A549 treated with AZD2906 at 1 μM for 4 hours (cell line): ENCODE results near the gene TAF9B. TPM values are rescaled to one million over a fixed set of nuclear protein-coding genes. Genes with fewer than 3 reads are reported as not detected.

Experiments used
- total RNA-seq: library from RNA; stranded (reverse); fragments of 200-300 nt; extraction: Qiagen RNA extraction; gene quantifications from 5 replicates; pipeline ENCODE4 v1.2.3, GENCODE V29; 2022

The TAF9B gene, protein sequence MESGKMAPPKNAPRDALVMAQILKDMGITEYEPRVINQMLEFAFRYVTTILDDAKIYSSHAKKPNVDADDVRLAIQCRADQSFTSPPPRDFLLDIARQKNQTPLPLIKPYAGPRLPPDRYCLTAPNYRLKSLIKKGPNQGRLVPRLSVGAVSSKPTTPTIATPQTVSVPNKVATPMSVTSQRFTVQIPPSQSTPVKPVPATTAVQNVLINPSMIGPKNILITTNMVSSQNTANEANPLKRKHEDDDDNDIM
- 11.3 to 12.5 TPM (median 12.2 TPM) in 5 replicates for total RNA-seq

DNA sequence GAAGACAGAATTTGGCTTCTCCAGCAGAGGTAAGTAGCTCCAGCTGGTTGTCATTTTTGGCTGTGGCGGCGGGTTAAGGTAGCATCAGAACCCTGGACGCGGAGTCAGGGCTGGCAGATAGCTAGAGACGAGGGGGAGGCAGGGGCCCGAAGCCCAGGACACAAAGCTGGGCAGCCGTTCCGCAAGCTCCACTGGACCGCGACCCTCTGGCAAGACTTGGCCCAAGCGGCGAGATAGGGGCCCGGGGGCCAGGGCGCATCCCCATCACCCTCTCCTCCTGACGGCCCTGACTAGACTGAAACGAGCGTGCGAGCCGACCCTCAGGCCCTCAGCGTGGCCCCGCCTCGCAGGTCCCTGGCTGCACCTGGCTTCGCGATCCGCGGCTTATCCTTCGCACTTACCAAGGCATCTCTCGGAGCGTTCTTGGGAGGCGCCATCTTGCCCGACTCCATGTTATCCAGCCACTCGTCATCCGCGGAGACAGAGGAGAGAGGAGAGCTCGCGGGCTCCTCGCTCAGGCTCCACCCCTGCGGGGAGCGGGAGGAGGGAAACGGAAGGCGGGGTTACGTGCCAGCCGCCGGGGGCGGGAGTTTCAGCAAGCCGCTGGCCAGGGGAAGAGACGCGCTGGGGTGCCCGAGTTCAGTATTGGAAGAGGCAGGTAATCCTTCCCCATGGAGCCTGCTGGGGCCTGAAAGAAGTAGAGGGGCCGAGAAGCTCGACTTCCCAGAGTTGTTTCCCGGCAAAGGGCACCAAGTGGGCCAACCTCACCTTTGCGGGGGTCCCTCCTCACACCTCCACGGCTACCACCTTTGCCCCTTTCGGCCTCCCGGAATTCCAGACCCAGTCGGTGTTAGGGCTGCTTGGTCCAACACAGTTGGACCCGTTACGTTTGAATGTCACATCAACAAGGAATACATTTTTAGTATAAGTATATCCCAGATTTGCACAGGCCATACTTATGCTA lies at the start of gene TAF9B:
Gene TAF9B, minus strand, starts transcription at position 491 of the 964 bp plus-strand sequence. Its CDS starts 39 bp downstream, at position 452.

GRCh38 chrX:78103623-78104446 lies 35.6 kb downstream of the TAF9B start, which contains the start of gene PGK1:
TSS of gene PGK1 (plus strand) at chrX:78104248. CDS start at chrX:78104341, 93 bp downstream.

Other genes with a start within 250 kb of the TAF9B start
- 33.5 to 51.5 TPM (median 37.0 TPM) in 5 replicates for gene MAGT1, start 244.2 kb downstream of the TAF9B start, total RNA-seq
- 562 to 614 TPM (median 566 TPM) in 5 replicates for gene COX7B, start 240.2 kb downstream of the TAF9B start, total RNA-seq
- gene ATP7A, start 229.0 kb downstream of the TAF9B start, total RNA-seq: 3.0 to 4.1 TPM (median 3.5 TPM) in 5 replicates
- 0.12 to 0.77 TPM (median 0.30 TPM) in 5 replicates for gene PGAM4, start 170.0 kb downstream of the TAF9B start, total RNA-seq
- gene PGK1, start 35.4 kb downstream of the TAF9B start, total RNA-seq: 553 to 592 TPM (median 562 TPM) in 5 replicates
- gene CYSLTR1, start 188.0 kb upstream of the TAF9B start, total RNA-seq: not detected in 5 replicates